GM13977 (cell line): ENCODE results near the gene OPCML.

Experiments
- DNase-seq: peaks from one replicate; pipeline ENCODE4 v3.0.0; 2012; ENCODE audit warnings: low spot score
- in situ Hi-C: fragments of 300-500 bp; cut with MboI; formaldehyde crosslinking; loops from one replicate; pipeline ENCODE4 v1.12.0; 2022; ENCODE audit warnings: low sequenced_read_pairs, low pct_unique_long_range_greater_than_20kb, mixed read lengths, inconsistent platforms; ENCODE audit not compliant: unreplicated experiment
- TF ChIP-seq, protein P1 (sequence below): IDR thresholded peaks from 2 replicates; pipeline ENCODE4 v1.5.1; 2012; ENCODE audit warnings: mild to moderate bottlenecking, control low read depth; ENCODE audit not compliant: insufficient read depth; ENCODE audit errors: extremely low read depth, missing control alignments

OPCML gene

GRCh38 chr11:132840191-132840590, 692.1 kb downstream of the OPCML start:
- in situ Hi-C loops, result no loop called here

DNA sequence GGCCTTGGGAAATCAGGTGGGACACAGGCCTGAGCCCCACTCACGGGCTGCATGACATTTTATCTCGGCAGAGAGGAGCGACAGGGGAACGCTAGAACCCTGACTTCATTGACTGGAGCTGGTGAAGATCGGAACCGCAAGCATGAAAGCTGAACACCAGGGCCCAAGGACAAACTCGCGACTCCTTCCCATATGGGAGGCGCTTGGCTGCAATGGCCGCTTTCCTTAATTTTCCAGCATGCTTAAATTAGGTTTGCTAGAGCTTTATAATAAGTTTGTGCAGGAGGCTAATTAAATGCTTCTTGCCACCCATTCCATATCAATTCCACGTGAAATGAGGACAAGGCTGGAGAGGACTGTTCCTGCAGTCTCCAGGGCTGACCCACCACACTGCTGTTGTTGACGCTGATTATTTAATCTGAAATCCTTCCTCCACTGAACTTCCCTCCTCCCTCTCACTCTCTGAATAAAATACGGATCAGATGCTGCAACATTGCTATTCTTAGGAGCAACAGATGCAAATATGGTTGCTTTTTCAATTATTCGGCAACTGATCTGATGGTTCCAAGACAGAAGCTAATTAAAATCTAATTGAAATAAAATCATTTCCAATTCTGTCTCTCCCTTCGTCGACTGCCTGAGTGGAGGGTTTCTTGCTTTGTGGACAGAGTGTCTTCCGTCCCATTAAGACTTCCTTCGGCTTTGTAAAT, 692.9 kb downstream of the OPCML start:
- in situ Hi-C loops, result no loop called here
- TF ChIP-seq, protein P1, sequence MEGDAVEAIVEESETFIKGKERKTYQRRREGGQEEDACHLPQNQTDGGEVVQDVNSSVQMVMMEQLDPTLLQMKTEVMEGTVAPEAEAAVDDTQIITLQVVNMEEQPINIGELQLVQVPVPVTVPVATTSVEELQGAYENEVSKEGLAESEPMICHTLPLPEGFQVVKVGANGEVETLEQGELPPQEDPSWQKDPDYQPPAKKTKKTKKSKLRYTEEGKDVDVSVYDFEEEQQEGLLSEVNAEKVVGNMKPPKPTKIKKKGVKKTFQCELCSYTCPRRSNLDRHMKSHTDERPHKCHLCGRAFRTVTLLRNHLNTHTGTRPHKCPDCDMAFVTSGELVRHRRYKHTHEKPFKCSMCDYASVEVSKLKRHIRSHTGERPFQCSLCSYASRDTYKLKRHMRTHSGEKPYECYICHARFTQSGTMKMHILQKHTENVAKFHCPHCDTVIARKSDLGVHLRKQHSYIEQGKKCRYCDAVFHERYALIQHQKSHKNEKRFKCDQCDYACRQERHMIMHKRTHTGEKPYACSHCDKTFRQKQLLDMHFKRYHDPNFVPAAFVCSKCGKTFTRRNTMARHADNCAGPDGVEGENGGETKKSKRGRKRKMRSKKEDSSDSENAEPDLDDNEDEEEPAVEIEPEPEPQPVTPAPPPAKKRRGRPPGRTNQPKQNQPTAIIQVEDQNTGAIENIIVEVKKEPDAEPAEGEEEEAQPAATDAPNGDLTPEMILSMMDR, result no peak
- no peak for DNase-seq

More at GRCh38 chr11:132840191-132840590, 692.1 kb downstream of the OPCML start:
- no peak for DNase-seq
- TF ChIP-seq, protein P1, result no peak

GRCh38 chr11:132838627-132839026, 693.7 kb downstream of the OPCML start:
- TF ChIP-seq, protein P1, result no peak
- in situ Hi-C loops, result no loop called here
- DNase-seq, result no peak

- in situ Hi-C loops, result no loop called here
- TF ChIP-seq, protein P1, result no peak
- no peak for DNase-seq
Observed at GRCh38 chr11:132831272-132831671, 701.0 kb downstream of the OPCML start.

DNA sequence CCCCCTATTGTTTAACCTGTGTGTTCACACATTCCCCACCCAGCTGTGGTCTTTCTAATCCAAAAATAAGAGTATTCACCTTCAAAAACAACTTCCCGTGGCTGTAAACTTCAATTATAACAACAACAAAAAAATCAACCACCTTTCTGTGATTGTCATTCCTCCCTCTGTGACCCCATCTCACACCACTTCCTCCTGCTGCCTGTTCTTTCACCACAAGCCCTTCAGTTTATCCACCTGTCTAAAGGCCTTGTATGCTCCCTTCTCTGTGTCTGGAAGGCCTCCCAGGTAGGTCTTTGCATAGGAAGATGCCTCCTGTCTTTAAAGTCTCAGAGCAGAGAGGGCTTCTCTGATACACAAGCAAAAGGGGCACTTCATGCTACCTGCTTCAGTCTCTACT, 707.7 kb downstream of the OPCML start:
- no peak for DNase-seq
- TF ChIP-seq, protein P1, result no peak
- in situ Hi-C loops, result no loop called here

DNA sequence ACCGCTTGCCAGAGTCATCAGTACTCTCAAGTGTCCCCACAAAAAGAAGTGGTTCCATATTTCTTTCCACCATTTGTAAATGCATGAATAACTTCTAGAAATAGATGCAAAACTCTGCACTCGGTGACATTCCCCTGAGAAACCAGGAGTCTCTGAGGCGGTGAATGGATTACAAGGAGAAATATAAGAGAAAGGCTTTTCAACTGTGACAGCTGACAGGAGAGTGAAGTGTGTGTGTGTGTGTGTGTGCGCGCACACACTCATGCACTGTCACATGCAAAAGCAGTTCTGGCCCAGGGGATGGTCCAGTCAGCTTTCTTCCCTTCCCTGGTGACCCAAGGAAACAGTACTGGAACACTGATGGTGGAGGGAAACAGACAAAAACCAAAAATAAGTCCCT, 710.0 kb downstream of the OPCML start:
- TF ChIP-seq, protein P1, result no peak
- no peak for DNase-seq
- in situ Hi-C loops, result no loop called here
